Prostate gland (tissue), 2 donors: Measurements from ENCODE around the gene CHST12.

ENCODE experiments used
- POLR2AphosphoS5 ChIP-seq: sonication (generic); formaldehyde crosslinking; IDR thresholded peaks from one replicate; pipeline ENCODE4 v1.6.1; 2017; ENCODE audit warnings: antibody characterized with exemption
- TF ChIP-seq, protein P1 (sequence below), 4 experiments: fragments of 200-600 bp in 2 of 4; fragments of 450-650 bp in 2 of 4; sonication (generic) in 2 of 4; IDR thresholded peaks; 1 replicate in 3 of 4; 2 replicates in 1 of 4; pipeline ENCODE4 v1.5.1; 2016 to 2019; ENCODE audit warnings: antibody characterized with exemption in 4 of 4, mild to moderate bottlenecking in 2 of 4, moderate library complexity in 2 of 4

DNA sequence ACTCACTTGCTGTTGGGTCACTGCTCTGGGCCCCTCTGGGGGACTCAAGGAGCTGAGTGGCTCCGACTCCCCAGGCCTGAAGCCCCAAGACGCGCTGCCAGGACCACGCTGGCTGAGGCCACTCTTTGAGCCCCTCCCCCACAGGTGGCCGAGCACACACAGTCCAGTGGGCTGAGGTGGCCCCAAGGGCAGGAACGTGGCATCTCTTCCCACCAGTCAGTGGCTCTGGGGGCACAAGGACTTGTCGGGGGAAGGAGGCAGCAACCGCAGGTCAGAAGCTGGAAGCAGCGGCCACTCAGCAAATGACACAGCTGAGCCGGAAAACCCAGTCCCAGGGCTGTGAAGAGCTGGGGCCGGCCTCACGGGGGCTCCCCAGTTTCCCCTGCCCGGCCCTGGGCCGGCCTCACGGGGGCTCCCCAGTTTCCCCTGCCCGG is 48.7 kb downstream of the CHST12 start:
- TF ChIP-seq, protein P1, sequence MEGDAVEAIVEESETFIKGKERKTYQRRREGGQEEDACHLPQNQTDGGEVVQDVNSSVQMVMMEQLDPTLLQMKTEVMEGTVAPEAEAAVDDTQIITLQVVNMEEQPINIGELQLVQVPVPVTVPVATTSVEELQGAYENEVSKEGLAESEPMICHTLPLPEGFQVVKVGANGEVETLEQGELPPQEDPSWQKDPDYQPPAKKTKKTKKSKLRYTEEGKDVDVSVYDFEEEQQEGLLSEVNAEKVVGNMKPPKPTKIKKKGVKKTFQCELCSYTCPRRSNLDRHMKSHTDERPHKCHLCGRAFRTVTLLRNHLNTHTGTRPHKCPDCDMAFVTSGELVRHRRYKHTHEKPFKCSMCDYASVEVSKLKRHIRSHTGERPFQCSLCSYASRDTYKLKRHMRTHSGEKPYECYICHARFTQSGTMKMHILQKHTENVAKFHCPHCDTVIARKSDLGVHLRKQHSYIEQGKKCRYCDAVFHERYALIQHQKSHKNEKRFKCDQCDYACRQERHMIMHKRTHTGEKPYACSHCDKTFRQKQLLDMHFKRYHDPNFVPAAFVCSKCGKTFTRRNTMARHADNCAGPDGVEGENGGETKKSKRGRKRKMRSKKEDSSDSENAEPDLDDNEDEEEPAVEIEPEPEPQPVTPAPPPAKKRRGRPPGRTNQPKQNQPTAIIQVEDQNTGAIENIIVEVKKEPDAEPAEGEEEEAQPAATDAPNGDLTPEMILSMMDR (IDR thresholded peaks at IDR 0.05): no peak
- no peak for TF ChIP-seq POLR2AphosphoS5
